HG03457 (cell line): Measurements from ENCODE around the gene TMEM151B.
"Not testable (repeated sequence)": the region's sequence is repeated elsewhere in the genome, so short reads cannot be mapped to it uniquely, and the experiment has no call there.

ENCODE experiments used
- ATAC-seq: cut with Tn5 transposase; IDR thresholded peaks from one replicate; pipeline ENCODE4 v1.9.1; 2021; ENCODE audit warnings: moderate number of reproducible peaks; ENCODE audit not compliant: unreplicated experiment

TMEM151B gene

GRCh38 chr6:44301782-44302564 is 31.7 kb downstream of the TMEM151B start:
- ATAC-seq, result no peak

- no peak for ATAC-seq
Measured at GRCh38 chr6:44302856-44303255, 32.6 kb downstream of the TMEM151B start.

- no peak for ATAC-seq
Measured at GRCh38 chr6:44303842-44304241, 33.6 kb downstream of the TMEM151B start.

- no peak for ATAC-seq
Measured at GRCh38 chr6:44304282-44305199, 34.3 kb downstream of the TMEM151B start.

GRCh38 chr6:44305200-44305725 is 35.0 kb downstream of the TMEM151B start:
- ATAC-seq, result no peak

GRCh38 chr6:44306710-44307109 is 36.5 kb downstream of the TMEM151B start:
- ATAC-seq, result no peak

- ATAC-seq, result no peak
Measured at GRCh38 chr6:44307217-44307616, 37.0 kb downstream of the TMEM151B start.

- ATAC-seq, result no peak
Measured at GRCh38 chr6:44309092-44309491, 38.8 kb downstream of the TMEM151B start.

GRCh38 chr6:44309631-44310030 is 39.4 kb downstream of the TMEM151B start:
- ATAC-seq, result no peak

GRCh38 chr6:44310241-44310640 is 40.0 kb downstream of the TMEM151B start:
- no peak for ATAC-seq

GRCh38 chr6:44311304-44311703 is 41.1 kb downstream of the TMEM151B start:
- no peak for ATAC-seq

- ATAC-seq, result no peak
Measured at GRCh38 chr6:44311767-44312166, 41.5 kb downstream of the TMEM151B start.

GRCh38 chr6:44312901-44313788 is 42.9 kb downstream of the TMEM151B start, which contains the start of gene AARS2:
TSS of gene AARS2 (minus strand) at chr6:44313347. CDS start at chr6:44313323, 24 bp downstream.
- peak; percentile 82 for ATAC-seq

- ATAC-seq, result not testable (repeated sequence)
Measured at GRCh38 chr6:44314657-44315056, 44.4 kb downstream of the TMEM151B start.

GRCh38 chr6:44315516-44315915 is 45.3 kb downstream of the TMEM151B start:
- ATAC-seq, result no peak

GRCh38 chr6:44315951-44316350 is 45.7 kb downstream of the TMEM151B start:
- ATAC-seq, result no peak

- ATAC-seq, result no peak
Measured at GRCh38 chr6:44316481-44316880, 46.2 kb downstream of the TMEM151B start.

- not testable (repeated sequence) for ATAC-seq
Measured at GRCh38 chr6:44317136-44317631, 46.9 kb downstream of the TMEM151B start.

- ATAC-seq, result no peak
Measured at GRCh38 chr6:44321210-44321609, 51.0 kb downstream of the TMEM151B start.

GRCh38 chr6:44327096-44327495 is 56.8 kb downstream of the TMEM151B start:
- no peak for ATAC-seq
